ENCODE measurements around the gene LARGE2.

DNA sequence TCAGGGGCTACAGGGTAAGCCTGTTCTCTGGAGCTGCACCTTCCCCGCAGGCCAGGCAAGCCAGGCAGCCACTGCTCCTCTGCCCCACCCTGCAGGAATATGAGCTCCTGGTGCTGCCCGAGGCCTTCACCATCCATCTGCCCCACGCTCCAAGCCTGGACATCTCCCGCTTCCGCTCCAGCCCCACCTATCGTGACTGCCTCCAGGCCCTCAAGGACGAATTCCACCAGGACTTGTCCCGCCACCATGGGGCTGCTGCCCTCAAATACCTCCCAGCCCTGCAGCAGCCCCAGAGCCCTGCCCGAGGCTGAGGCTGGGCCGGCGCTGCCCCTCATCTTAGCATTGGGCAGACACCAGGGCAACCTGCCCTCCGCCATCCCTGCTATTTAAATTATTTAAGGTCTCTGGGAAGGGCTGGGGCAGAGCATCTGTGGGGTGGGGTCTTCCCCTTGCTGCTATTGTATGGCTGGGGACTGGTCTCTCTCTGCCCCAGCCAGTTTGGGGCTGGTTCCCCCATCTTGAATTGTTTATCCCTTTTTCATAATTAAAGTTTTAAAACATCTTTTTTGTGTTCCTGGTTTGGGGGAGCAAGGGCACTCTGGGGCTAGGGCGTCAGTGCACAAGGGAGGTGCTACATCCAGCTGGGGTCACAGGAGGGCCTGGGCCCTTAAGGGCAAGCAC lies 6.2 kb downstream of the LARGE2 start:
- no peak for TF ChIP-seq POLR2A (IDR thresholded peaks at IDR 0.05)
- TF ChIP-seq, protein P1, sequence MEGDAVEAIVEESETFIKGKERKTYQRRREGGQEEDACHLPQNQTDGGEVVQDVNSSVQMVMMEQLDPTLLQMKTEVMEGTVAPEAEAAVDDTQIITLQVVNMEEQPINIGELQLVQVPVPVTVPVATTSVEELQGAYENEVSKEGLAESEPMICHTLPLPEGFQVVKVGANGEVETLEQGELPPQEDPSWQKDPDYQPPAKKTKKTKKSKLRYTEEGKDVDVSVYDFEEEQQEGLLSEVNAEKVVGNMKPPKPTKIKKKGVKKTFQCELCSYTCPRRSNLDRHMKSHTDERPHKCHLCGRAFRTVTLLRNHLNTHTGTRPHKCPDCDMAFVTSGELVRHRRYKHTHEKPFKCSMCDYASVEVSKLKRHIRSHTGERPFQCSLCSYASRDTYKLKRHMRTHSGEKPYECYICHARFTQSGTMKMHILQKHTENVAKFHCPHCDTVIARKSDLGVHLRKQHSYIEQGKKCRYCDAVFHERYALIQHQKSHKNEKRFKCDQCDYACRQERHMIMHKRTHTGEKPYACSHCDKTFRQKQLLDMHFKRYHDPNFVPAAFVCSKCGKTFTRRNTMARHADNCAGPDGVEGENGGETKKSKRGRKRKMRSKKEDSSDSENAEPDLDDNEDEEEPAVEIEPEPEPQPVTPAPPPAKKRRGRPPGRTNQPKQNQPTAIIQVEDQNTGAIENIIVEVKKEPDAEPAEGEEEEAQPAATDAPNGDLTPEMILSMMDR (IDR thresholded peaks at IDR 0.05), result no peak

Data from suprapubic skin (tissue), 3 donors.